PFSK-1 (cell line): Measurements from ENCODE around the gene VDAC2.

Experiments
- FOXP2 ChIP-seq: optimal IDR thresholded peaks from 2 replicates; pipeline ENCODE3; 2011; ENCODE audit warnings: borderline replicate concordance, control low read depth, inconsistent platforms; ENCODE audit not compliant: insufficient read depth; ENCODE audit errors: extremely low read length, extremely low read depth
- POLR2AphosphoS5 ChIP-seq: IDR thresholded peaks from 2 replicates; pipeline ENCODE4 v1.6.1; 2012; ENCODE audit warnings: low read depth, mild to moderate bottlenecking, control low read depth, low read length, moderate library complexity
- SIN3A ChIP-seq: IDR thresholded peaks from 2 replicates; pipeline ENCODE4 v1.6.1; 2012; ENCODE audit warnings: mild to moderate bottlenecking, low read length, moderate library complexity, borderline replicate concordance; ENCODE audit not compliant: insufficient read depth
- TAF1 ChIP-seq: IDR thresholded peaks from 2 replicates; pipeline ENCODE4 v1.6.1; 2012; ENCODE audit warnings: low read length, control low read depth, borderline replicate concordance; ENCODE audit not compliant: insufficient read depth
- TF ChIP-seq, protein P1 (sequence below), 2 experiments: IDR thresholded peaks; 2 replicates each; pipeline versions ENCODE4 v1.6.1 to v1.8.0; 2011 to 2012; ENCODE audit warnings: low read depth in 2 of 2, low read length in 2 of 2, control low read depth in 1 of 2, inconsistent platforms in 1 of 2, mild to moderate bottlenecking in 1 of 2, moderate library complexity in 1 of 2; ENCODE audit not compliant: insufficient read depth in 1 of 2

The VDAC2 gene

DNA sequence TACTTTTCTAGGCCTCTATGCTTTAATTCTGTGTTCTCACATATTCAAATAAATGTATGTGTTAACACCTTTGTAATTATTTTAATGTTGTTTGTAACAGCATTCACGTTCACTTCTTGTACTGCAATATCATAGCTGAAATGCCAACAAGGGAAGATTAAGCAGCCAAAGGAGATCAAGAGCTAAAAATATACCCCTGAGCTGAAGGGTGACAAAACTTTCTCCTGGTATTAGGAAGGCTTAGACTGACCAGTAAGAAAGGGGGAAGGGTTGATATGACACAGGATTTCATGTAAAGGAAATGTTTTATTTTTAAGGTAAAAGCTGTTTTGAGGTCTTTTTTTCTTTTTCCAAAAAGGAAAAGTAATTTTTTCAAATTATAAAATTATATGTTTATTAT lies 40.4 kb upstream of the VDAC2 start:
- TF ChIP-seq POLR2AphosphoS5 (no peak), TAF1 (no peak), SIN3A (no peak), FOXP2 (no peak)
- TF ChIP-seq, protein P1, sequence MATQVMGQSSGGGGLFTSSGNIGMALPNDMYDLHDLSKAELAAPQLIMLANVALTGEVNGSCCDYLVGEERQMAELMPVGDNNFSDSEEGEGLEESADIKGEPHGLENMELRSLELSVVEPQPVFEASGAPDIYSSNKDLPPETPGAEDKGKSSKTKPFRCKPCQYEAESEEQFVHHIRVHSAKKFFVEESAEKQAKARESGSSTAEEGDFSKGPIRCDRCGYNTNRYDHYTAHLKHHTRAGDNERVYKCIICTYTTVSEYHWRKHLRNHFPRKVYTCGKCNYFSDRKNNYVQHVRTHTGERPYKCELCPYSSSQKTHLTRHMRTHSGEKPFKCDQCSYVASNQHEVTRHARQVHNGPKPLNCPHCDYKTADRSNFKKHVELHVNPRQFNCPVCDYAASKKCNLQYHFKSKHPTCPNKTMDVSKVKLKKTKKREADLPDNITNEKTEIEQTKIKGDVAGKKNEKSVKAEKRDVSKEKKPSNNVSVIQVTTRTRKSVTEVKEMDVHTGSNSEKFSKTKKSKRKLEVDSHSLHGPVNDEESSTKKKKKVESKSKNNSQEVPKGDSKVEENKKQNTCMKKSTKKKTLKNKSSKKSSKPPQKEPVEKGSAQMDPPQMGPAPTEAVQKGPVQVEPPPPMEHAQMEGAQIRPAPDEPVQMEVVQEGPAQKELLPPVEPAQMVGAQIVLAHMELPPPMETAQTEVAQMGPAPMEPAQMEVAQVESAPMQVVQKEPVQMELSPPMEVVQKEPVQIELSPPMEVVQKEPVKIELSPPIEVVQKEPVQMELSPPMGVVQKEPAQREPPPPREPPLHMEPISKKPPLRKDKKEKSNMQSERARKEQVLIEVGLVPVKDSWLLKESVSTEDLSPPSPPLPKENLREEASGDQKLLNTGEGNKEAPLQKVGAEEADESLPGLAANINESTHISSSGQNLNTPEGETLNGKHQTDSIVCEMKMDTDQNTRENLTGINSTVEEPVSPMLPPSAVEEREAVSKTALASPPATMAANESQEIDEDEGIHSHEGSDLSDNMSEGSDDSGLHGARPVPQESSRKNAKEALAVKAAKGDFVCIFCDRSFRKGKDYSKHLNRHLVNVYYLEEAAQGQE (IDR thresholded peaks at IDR 0.05; ENCODE audit: insufficient read depth in 1 of 2, low read depth in 2 of 2, low read length in 2 of 2), result no peak

DNA sequence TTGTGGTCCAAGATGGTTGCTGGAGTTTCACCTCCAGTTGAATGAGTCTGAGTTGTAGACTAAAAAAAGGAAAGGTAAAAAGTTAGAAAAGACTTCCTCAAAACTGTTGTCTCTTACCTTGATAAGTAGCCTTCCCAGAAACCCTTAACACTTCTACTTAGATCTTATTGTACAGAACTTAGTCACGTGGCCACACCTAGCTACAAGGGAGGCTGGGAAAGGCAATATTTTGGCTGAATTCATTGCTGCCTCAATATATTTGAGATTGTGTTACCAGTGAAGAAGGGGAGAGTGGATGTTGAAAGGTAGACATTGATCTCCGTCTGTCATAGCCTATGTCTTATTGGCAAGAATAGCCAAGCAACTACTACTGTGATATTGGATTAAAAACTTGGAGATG lies 35.5 kb upstream of the VDAC2 start:
- TF ChIP-seq POLR2AphosphoS5 (no peak), TAF1 (no peak), SIN3A (no peak), FOXP2 (no peak)
- TF ChIP-seq, protein P1 (IDR thresholded peaks at IDR 0.05; ENCODE audit: insufficient read depth in 1 of 2, low read depth in 2 of 2, low read length in 2 of 2), result no peak

- TF ChIP-seq SIN3A (no peak), FOXP2 (no peak), TAF1 (no peak), POLR2AphosphoS5 (no peak)
- TF ChIP-seq, protein P1 (IDR thresholded peaks at IDR 0.05; ENCODE audit: insufficient read depth in 1 of 2, low read depth in 2 of 2, low read length in 2 of 2), result no peak
Measured at GRCh38 chr10:75176046-75176445, 34.5 kb upstream of the VDAC2 start.

DNA sequence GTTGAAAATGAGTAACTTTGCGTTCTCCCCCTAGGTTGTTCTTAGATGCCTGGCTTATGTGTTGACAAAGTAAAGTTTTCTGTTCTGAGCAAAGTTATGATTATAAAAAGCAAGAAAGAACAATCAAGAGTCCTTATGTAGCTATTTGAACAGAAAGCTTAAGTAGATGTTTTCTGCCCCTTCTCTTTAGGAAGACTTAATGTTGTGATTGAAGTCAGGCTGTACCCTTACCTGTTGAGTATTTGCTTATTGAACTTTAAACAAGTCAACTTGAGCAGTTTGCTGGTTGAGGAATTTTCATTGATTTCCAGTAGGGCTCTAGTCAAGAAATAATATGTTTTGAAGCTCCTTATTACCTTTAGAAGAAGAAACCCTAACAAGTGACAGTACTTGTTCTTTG lies 33.9 kb upstream of the VDAC2 start:
- no peak for TF ChIP-seq TAF1
- no peak for TF ChIP-seq POLR2AphosphoS5
- TF ChIP-seq SIN3A, result no peak
- no peak for TF ChIP-seq FOXP2

DNA sequence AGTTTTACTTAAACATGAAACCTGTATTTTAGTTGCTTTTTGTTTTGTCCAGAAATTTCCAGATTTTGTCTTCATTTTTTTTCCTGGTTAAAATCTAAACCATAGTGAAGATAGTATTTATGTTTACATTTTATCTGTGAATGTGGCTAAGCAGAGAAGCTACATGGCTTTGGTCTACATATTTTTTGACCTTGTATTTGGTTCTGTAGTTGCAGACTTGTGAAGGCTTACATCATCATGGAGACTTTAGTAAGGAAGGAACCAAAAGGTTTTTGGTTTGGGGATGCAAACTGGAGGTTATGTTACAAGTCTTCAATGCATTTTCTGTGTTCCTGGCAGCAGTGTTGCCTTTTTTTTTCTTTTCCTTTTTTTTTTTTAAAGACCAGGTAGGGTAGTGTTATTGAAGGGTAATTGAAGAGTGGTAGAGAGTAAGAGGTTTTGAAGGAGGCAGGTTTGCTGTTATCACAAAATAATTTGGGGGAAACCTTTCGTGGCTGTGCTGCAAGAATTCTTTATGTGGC lies 30.9 kb upstream of the VDAC2 start:
- TF ChIP-seq SIN3A (no peak), FOXP2 (no peak), TAF1 (no peak), POLR2AphosphoS5 (no peak)
- TF ChIP-seq, protein P1 (IDR thresholded peaks at IDR 0.05; ENCODE audit: insufficient read depth in 1 of 2, low read depth in 2 of 2, low read length in 2 of 2), result no peak
